Measurements from ENCODE around the gene USP31.

- TF ChIP-seq CTCF (IDR thresholded peaks at IDR 0.05) (no peak), POLR2A (IDR thresholded peaks at IDR 0.05) (no peak)
Measured at GRCh38 chr16:23061669-23062068, 87.6 kb downstream of the USP31 start.
